ENCODE results near the gene YDJC.
"Not testable (repeated sequence)": the region's sequence is repeated elsewhere in the genome, so short reads cannot be mapped to it uniquely, and the experiment has no call there.

YDJC gene

GRCh38 chr22:21631025-21631424 is 1.2 kb upstream of the YDJC start:
- DNase-seq, result no peak

GRCh38 chr22:21628386-21629254 is 1.2 kb downstream of the YDJC start:
- DNase-seq, result no peak

- DNase-seq, result no peak
These were observed 2.9 kb downstream of the YDJC start for GRCh38 chr22:21626735-21627469.

GRCh38 chr22:21626073-21626734 is 3.6 kb downstream of the YDJC start:
- DNase-seq, result no peak

GRCh38 chr22:21624880-21625791 is 4.7 kb downstream of the YDJC start:
- DNase-seq, result no peak

- DNase-seq, result no peak
These were observed 5.5 kb downstream of the YDJC start for GRCh38 chr22:21624120-21624879.

- DNase-seq, result no peak
These were observed 6.2 kb downstream of the YDJC start for GRCh38 chr22:21623648-21623970.

GRCh38 chr22:21622919-21623647 is 6.7 kb downstream of the YDJC start:
- DNase-seq, result no peak

GRCh38 chr22:21622011-21622918 is 7.6 kb downstream of the YDJC start:
- no peak for DNase-seq

- DNase-seq, result no peak
These were observed 8.8 kb downstream of the YDJC start for GRCh38 chr22:21621025-21621424.

GRCh38 chr22:21617337-21617736 is 12.5 kb downstream of the YDJC start:
- not testable (repeated sequence) for DNase-seq

- no peak for DNase-seq
These were observed 14.1 kb downstream of the YDJC start for GRCh38 chr22:21615731-21616130.

- no peak for DNase-seq
These were observed 16.1 kb downstream of the YDJC start for GRCh38 chr22:21613553-21614233.

GRCh38 chr22:21612858-21613257 is 17.0 kb downstream of the YDJC start:
- no peak for DNase-seq

GRCh38 chr22:21611210-21611977 is 18.4 kb downstream of the YDJC start:
- DNase-seq, result no peak

- not testable (repeated sequence) for DNase-seq
These were observed 20.2 kb downstream of the YDJC start for GRCh38 chr22:21609556-21610157.

- no peak for DNase-seq
These were observed 23.0 kb downstream of the YDJC start for GRCh38 chr22:21606775-21607174.

All from right forelimb (tissue), 1 donor.